Measurements from ENCODE around the gene WDR55. TPM values are rescaled to one million over a fixed set of nuclear protein-coding genes. Genes with fewer than 3 reads are reported as not detected.
A peak's percentile ranks its signal among the peaks of the same experiment; 100 is the strongest.

WDR55 gene
- total RNA-seq, 2 experiments from 2014 or later = 23.9 to 34.2 TPM

- Histone ChIP-seq H3K4me1 (ENCODE audit: insufficient read depth, low read length, poor library complexity, severe bottlenecking) (peaks cover 17% of the 10 kb centered on the region), H3K27ac (ENCODE audit: low read depth, low read length, poor library complexity, severe bottlenecking) (peak within 1 kb of the TSS; percentile 38), H3K4me2 (ENCODE audit: low read length) (peak within 1 kb of the TSS; percentile 97), H4K20me1 (ENCODE audit: insufficient read depth, low read length) (no peaks in the 10 kb centered on the region), H2AFZ (ENCODE audit: low read length) (peak within 1 kb of the TSS; percentile 88), H3K79me2 (ENCODE audit: insufficient read depth, low read depth, low read length) (peaks cover 35% of the 10 kb centered on the region), H3K36me3 (ENCODE audit: insufficient read depth, low read length) (peaks cover 56% of the 10 kb centered on the region), H3K9me3 (ENCODE audit: low read length) (no peaks in the 10 kb centered on the region), H3K4me3 (ENCODE audit: low read depth, low read length, poor library complexity, severe bottlenecking) (peak within 1 kb of the TSS; percentile 86), H3K9me2 (ENCODE audit: insufficient read depth, low read length) (no peaks in the 10 kb centered on the region)
- no peak for TF ChIP-seq EZH2phosphoT487 (IDR thresholded peaks at IDR 0.05; ENCODE audit: borderline replicate concordance, low read depth, low read length)
- TF ChIP-seq, protein P1, sequence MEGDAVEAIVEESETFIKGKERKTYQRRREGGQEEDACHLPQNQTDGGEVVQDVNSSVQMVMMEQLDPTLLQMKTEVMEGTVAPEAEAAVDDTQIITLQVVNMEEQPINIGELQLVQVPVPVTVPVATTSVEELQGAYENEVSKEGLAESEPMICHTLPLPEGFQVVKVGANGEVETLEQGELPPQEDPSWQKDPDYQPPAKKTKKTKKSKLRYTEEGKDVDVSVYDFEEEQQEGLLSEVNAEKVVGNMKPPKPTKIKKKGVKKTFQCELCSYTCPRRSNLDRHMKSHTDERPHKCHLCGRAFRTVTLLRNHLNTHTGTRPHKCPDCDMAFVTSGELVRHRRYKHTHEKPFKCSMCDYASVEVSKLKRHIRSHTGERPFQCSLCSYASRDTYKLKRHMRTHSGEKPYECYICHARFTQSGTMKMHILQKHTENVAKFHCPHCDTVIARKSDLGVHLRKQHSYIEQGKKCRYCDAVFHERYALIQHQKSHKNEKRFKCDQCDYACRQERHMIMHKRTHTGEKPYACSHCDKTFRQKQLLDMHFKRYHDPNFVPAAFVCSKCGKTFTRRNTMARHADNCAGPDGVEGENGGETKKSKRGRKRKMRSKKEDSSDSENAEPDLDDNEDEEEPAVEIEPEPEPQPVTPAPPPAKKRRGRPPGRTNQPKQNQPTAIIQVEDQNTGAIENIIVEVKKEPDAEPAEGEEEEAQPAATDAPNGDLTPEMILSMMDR (conservative IDR thresholded peaks at IDR 0.05; ENCODE audit: low read length) = no peak
- peak; percentile 92 for DNase-seq (ENCODE audit: low spot score)
- BruUV-seq (replicated peaks) = no TSS peak
- intact Hi-C loops (cut with micrococcal nuclease; ENCODE audit: unreplicated experiment) = loop anchor here (1.0 kb wide), 1 partner anchor 27 kb away; the partner anchor contains the start of gene WDR55
- POLR2A ChIA-PET = interaction anchor here (0.6 to 2.4 kb wide), 10 partner anchors 9 to 575 kb away, joined by 3 to 20 read pairs (median 4); partner anchors contain the start of genes IK, NDUFA2 and ZMAT2
- CTCF ChIA-PET (ENCODE audit: unreplicated experiment) = interaction anchor here (0.5 to 1.0 kb wide), 2 partner anchors 49 to 947 kb away, joined by 3 read pairs; no protein-coding TSS in a partner anchor
Observed at GRCh38 chr5:140690941-140691924, 26.5 kb downstream of the WDR55 start, which contains the start of the genes HARS1 and HARS2. Gene HARS1 (minus strand): TSS chr5:140691370. CDS start chr5:140691304, 66 bp downstream. Gene HARS2 (plus strand): TSS chr5:140691455. CDS start chr5:140691649, 194 bp downstream.

DNA sequence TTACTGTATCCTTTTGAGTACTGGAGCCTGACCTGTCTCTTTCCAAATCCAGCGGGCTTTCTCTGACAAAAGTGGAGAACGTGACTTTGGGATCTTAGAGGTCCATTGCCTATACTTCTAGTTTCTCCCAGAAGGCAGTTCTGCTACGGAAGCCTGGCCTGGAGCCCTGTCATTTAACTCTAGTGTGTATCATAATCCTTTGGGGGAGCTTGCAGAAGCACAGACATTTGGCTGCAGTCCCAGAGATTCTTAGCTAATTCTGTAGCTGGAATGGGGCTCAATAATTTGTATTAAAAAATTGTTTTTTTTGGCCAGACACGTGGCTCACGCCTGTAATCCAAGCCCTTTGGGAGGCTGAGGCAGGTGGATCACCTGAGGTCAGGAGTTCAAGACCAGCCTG lies 29.6 kb downstream of the WDR55 start:
- TF ChIP-seq, protein P1 (conservative IDR thresholded peaks at IDR 0.05; ENCODE audit: low read length) = no peak
- TF ChIP-seq EZH2phosphoT487 (IDR thresholded peaks at IDR 0.05; ENCODE audit: borderline replicate concordance, low read depth, low read length) = no peak
- Histone ChIP-seq H3K4me1 (ENCODE audit: insufficient read depth, low read length, poor library complexity, severe bottlenecking) (peaks cover 17% of the 10 kb centered on the region), H3K79me2 (ENCODE audit: insufficient read depth, low read depth, low read length) (peaks cover 30% of the 10 kb centered on the region; the same call in 1 of the 2 replicates), H2AFZ (ENCODE audit: low read length) (no peak overlapping the region), H3K4me2 (ENCODE audit: low read length) (no peak overlapping the region), H3K9me2 (ENCODE audit: insufficient read depth, low read length) (no peaks in the 10 kb centered on the region), H3K36me3 (ENCODE audit: insufficient read depth, low read length) (peaks cover 62% of the 10 kb centered on the region), H4K20me1 (ENCODE audit: insufficient read depth, low read length) (no peaks in the 10 kb centered on the region), H3K27ac (ENCODE audit: low read depth, low read length, poor library complexity, severe bottlenecking) (no peak overlapping the region), H3K9me3 (ENCODE audit: low read length) (no peaks in the 10 kb centered on the region), H3K4me3 (ENCODE audit: low read depth, low read length, poor library complexity, severe bottlenecking) (no peak overlapping the region)
- intact Hi-C loops (cut with micrococcal nuclease; ENCODE audit: unreplicated experiment) = no loop called here
- CTCF ChIA-PET (ENCODE audit: unreplicated experiment) = interaction anchor here (0.5 kb wide), 1 partner anchor 130 kb away, joined by 3 read pairs; no protein-coding TSS in a partner anchor
- BruUV-seq (replicated peaks) = no TSS peak
- POLR2A ChIA-PET = interaction anchor here (1.1 kb wide), 1 partner anchor 19 kb away, joined by 3 read pairs; no protein-coding TSS in a partner anchor
- DNase-seq (ENCODE audit: low spot score) = no peak
